Fibroblast of gingiva (primary cell): Measurements from ENCODE around the gene PROSER2.

Experiments
- DNase-seq: peaks from one replicate; pipeline ENCODE4 v3.0.0-alpha.2; 2011; ENCODE audit warnings: low read depth

Gene PROSER2

DNA sequence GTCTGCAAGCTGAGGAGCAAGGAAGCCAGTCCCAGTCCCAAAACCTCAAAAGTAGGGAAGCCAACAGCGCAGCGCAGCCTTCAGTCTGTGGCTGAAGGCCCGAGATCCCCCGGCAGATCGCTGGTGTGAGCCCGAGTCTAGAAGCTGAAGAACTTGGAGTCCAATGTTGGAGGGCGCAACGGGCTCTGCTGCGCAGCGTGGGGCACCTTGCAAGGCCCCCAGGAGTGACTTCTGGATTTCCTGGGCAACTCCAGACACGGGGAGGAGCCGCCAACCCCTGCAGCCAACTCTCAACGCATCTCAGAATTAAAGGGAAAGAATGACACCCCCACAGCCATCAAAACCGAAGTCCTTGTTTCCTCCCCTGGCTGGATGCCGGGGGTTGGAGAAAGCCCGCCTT is 18.8 kb upstream of the PROSER2 start:
- no peak for DNase-seq

DNA sequence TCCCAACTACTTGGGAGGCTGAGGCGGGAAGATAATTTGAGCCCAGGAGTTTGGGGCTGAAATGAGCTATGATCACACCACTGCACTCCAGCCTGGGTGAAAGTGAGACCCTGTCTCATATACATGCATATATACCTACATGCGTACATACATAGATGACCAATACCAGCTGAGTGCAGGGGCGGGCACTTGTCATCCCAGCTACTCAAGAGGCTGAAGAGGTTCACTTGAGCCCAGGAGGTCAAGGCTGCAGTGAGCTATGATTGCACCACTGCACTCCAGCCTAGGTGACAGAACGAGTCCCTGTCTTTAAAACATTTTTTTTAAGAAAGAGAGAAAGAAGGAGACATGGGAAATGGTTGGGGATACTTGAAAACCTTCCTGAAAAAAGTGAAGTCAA is 17.4 kb upstream of the PROSER2 start:
- no peak for DNase-seq

DNA sequence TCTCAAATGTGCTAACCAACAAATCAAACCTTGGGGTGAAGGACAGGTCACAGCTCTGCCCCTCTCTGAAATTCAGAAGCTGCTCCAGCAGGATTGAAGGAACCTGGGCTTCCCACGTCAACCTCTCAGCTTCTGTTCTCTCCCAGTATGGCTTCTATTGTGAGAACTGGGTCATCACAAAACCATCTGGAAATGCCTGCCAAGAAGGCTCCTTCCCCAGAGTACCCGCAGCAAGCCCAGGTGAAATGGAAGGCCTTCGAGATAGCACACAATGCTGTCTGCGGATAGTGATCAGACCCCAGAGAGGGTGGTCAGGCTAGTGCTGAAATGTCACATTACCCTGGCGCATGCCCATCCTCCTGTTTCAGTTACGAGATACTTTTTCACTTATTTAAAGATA is 16.4 kb upstream of the PROSER2 start:
- no peak for DNase-seq

DNA sequence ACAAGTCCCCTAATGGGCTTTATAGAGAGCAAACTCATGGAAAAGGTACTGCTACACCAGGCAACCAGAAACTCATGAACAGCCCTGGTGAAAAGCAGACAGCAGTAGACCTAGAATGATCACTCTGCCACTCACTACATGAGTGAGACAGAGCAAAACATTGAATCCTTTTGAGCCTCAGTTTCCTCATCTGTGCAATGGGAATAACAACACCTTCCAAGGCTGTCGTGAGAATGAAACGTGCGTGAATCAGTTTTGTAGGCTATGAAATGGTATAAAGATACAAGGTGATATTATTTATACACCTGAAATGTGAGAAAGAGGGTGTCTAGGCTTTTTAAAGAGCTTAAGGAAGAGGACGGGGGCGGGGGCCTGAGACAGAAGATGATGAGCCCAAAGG is 14.3 kb upstream of the PROSER2 start:
- no peak for DNase-seq

DNA sequence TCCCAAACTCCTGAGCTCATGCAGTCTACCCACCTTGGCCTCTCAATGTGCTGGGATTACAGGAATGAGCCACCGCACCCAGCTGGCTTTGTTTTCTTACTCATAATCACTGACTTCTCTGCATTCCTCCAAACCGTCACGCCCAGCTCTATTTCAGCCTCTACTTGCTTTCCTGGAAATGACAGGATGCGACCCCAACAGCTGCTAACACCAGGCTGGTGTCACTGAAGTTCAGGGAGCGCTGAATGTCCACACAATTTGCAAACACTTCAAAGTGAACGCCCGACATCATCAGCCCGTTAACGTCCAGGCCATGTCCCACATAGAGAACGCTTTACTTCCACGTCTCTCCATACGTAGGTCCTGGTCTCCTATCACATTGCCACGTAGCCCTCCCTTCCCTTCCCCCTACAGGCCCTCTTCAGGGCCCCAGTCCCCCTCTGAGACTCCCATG is 12.8 kb upstream of the PROSER2 start:
- no peak for DNase-seq

DNA sequence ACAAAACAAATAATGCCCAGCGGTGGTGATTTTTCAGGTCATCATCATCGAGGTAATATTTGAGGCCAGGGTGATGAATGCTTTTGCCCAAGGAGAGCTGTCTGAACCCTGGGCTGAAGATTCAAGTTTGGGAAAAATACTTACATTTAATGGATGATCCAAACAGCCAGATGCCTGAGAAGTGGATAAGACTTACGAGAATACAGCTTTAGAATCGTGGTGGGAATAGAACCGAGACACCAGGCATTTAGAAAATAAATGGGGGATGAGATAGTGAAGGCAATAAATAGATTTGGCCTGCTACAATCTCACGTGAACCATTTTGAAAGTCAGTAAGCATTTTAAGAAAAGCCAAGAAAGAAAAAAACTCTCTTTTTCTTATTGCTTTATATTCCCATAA is 12.2 kb upstream of the PROSER2 start:
- no peak for DNase-seq

DNA sequence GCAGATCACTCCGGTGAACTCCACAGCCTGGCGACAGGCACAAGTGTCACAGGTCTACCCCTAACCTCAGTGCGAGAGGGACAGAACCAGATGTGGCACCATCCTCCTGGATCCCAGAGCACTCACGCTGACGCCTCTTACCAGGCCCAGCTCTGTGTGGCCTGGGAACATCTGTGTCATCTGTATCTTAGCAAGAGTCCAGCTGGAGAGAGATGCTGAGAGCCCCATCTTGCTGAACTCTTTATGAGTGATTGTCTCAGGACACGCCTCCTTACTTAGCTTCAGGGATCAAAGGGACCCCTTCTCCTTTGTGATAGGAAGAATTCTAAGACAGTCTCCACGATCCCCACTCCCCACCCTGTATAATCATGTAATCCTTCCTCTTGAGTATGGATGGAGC is 10.0 kb upstream of the PROSER2 start:
- DNase-seq = no peak

DNA sequence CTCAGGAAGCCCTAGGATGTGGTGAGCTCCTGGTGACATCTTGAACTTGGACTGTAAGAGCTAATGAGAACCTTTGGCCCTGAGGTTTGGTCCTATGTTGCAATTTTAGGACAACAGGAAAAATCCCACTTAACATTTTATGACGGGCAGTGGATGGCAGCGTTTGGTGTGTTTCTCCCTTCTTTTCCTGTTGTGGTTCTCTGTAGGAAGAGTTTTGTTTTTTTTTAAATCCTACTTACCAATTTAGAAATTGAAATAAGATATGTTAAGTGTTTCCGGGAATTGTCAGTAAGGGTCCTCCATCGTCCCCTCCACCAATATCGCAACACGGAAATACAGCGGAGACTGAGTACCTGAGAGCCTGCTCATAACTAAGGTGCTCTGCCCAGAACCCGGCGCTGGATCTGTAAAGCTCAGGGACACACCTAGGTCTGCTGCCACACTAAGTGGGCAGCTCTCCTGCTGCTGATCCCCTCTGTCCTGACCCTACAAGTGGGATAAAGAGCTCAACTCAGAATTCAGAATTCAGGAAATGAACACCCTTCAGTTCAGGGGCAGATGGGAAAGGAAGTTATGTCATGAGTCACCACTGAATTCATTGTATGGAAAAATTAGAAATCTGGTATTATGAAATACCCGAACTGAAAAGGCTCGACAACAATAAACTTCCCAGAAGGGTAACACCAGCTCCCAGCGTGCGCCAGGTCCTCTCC is 9.1 kb upstream of the PROSER2 start:
- DNase-seq = no peak

DNA sequence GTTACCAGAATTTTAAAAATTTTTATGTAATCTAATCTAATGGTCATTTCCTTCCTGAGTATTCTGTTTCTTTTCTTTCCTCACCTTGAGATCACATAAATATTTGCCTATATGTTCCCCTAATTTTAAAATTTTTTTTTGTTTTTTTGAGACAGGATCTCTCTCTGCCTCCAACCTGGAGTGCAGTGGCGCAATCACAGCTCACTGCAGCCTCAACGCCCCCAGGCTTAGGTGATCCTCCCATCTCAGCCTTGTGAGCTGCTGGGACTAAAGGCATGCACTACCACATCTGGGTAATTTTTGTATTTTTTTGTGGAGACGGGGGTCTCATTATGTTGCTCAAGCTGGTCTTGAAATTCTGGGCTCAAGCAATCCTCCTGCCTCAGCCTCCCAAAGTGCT is 4.1 kb upstream of the PROSER2 start:
- DNase-seq = no peak

DNA sequence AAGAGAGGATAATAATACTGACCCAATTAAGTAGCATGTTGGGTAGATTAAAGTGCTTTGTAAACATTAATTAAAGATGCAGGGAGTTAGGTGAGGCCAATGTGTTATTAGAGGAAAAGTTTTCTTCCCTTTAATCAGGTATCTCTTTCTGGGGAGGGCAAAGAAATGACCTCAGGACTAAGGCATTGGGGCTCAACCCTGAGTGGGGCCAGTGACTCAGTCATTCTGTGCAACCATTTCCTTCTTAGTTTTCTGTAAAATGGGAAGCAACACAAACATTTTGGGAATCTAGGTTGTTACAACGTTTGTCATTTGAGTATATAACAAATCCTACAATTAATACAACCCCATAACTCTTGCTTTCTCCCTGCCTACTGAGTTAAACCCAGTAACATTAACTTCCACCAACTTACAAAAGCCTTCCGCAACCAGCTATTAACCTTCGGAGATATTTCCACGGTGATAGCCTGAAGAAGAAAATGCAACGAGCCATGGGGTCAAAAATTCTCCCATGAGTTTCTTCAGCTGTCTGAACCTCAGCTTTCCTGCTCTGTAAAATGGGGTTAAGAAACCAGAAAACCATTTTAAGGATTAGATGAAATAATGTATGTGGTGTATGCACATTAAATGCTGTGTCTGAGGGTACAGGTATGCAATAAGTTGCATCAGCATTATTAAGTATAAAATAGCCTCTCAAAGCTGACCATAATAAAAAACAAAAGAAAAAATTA is 965 bp upstream of the PROSER2 start:
- no peak for DNase-seq

DNA sequence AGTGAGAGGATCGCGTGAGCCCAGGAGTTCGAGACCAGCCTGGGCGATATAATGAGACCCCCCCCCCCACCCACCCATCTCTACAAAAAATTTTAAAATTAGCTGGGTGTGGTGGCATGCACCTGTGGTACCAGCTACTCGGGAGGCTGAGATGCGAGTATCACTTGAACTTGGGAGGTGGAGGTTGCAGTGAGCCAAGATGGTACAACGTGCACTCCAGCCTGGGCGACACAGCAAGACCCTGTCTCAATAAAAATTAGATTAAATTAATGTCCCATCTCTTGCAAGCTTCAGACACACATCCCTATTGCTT is 391 bp upstream of the PROSER2 start:
- DNase-seq = no peak

DNA sequence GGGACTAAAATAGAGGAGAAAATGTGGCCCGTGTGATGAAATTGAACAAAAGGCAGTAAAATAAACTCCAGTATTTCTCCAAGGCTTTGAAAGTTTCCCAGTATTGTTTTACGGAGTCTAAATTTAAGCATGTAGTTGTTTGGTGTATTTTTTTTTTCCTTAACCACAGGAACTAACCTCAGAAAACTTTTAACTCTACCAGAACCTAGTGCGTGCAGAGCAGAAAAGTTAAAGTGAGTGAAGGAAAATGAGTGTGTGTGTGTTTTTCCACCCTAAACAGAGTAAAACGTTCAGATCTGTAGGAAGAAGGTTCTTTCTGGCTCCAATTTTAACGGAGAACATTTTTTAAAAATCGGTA is 812 bp downstream of the PROSER2 start:
- DNase-seq = peak; percentile 9

DNA sequence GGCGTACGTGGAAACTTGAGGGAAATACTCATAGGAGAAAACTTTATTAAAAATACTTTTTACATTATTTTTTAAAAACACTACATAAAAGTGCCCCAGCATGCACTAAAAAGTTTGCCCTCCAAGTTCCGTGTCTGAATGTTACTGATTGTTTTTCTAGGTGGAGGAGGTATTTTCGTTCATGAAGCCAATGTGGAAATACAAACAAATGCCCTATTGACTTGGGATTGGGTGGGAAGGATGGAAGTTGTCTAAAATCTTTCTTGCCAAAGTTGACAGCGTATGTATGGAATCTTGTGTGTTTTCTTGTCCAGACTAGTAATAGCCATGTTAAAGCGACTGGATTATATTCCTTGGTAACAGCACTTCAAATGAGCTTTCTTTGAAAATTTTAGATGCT is 1.2 kb downstream of the PROSER2 start:
- DNase-seq = no peak

DNA sequence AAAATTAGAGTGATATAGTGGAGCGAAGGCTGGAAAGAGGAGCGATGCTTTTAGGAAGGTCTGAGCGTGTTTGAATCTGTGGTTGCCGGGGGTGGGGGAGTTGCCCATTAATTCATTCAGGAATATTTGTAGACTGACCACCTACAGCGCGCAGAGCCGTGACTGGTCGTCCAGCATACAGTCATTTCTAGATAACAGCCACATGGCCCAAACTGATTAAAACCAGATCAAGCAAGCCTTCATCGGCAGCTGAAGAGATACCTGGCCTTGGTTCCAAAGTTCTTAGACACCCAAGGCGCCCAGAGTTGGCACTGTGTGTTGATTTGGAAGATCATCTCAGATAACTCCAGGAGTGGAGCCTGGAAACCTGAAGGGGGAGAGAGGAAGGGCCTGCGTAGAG is 1.7 kb downstream of the PROSER2 start:
- DNase-seq = no peak

DNA sequence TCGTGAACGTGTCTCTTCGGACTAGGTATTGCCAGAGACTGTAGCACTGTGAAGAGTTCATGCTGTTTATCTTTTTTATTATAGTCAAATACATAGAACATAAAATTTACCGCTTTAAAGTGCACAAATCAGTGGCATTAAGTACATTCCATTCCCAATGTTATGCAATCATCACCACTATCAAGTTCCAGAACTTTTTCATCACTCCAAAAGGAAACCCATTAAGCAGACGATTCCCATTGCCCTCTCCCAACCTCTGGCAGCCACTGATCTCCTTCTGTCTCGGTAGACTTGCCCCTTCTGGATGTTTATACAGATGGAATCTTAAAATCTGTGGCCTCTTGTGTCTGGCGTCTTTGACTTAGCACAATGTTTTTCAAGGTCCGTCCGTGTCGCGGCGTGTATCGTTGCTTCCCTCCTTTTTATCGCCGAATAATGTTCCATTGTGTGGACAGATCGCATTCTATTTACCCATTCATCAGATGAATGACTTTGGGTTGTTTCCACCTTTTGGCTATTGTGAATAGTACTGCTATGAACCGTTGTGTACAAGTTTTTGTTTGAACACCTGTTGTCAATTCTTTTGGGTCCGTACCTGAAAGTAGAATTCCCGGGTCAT is 2.7 kb downstream of the PROSER2 start:
- DNase-seq = peak; percentile 11

DNA sequence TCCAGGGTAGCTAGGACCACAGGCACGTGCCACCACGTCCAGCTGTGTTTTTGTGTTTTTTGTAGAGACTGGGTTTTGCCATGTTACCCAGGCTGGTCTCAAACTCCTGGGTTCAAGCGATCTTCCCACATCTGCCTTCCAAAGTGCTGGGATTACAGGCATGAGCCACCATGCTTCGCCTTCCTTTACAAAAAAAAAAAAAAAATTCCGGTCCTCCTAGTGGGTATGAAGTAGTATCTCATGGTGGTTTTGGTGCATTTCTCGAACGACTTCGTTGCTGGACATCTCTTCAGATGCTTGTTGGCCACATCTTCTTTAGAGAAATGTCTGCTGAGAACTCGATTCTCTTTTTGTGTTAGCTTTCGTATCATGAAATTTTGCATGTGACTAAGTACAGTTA is 3.9 kb downstream of the PROSER2 start:
- DNase-seq = no peak

DNA sequence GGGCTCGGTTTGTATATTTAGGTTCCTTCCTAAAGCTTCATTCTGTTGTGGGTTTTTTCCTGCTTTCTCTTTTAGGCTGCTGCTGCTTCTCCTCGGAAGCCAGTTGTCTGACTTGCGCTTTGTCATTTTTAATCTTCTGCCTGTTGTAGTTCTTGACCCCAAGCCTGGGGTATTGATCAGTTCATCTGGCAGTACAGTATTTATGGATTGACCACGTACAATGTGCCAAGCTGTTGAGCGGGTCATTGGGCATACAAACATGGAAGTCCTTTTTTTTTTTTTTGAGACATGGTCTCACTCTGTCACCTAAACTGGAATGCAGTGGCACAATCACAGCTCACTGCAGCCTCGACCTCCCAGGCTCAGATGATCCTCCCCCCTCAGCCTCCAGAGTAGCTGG is 4.3 kb downstream of the PROSER2 start:
- DNase-seq = no peak

DNA sequence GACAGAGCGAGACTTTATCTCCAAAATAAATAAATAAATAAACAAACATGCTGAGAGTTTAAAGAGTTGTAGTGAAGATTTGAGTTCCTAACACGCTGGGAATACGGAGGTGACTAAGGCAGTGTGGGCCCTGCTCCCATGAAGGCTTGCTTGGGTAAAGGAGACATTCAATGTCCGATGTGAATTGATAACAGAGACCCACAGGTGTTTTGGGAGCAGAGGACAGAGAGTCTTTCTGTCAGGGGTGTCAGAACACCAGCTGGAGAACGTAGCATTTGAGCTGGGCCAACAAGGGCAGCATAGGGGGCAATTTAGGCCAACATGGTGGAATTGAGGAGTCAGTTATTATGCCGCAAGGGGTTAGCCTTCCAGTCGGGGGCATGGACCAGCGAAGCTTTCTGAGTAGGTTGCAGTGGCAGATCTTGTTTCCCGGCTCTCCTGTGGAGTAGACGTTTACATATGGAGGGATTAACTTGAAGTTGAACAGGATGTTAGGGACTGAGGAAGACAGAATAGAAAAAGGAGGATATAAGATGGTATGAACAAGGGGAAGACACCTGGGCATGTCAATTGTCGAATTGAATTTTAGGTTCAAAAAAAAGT is 5.6 kb downstream of the PROSER2 start:
- no peak for DNase-seq

DNA sequence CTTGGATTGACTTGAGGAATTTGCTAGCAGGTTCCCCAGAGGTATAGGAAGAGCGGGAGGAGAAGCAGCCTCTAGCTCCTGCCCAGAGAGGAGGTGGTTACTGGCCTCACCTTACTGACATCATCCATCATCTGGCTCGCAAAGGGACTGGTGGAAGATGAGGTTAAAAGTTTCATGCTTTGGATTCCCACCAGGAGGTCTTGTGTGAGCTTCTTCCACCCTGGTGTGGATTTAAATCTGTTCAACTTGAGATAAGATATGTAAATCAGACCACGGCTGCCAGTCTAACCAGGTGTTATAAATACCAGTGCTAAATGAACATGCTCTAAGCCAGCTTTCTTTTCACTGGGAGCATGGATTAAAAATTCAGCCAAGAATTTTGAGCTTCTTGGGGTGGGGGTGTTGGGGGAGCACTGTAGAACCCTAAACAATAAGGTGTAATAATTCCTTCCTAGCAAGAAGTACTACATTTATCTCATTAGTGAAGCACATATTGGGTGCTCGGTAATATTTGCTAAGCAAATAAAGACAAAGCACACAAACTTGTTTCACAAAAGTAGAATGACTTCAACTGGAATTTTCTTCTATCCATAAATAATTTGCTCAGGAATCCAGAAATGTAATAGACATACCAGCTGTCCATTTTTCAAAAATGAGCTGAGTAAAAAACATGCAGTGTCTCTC is 7.8 kb downstream of the PROSER2 start:
- no peak for DNase-seq

DNA sequence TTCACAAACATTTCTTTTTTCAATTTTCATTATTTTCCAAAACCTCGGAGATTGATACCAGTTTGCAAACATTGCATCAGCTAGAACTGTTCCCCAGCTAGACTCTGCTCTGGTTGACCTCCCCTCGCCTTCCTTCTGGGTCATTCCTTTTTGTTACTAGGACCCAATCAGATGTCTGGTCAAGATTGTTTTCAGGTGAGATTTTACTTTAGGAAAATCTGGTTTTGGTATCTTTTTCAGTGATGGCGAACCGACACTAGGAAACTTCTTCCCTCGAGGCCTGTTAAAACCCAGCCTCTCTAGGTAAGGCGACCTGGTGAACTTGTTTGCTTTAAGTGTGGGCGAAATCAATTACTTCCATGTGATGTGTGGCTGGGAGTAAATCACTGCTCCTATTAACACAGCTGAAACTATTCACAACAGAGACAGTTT is 8.4 kb downstream of the PROSER2 start:
- no peak for DNase-seq

DNA sequence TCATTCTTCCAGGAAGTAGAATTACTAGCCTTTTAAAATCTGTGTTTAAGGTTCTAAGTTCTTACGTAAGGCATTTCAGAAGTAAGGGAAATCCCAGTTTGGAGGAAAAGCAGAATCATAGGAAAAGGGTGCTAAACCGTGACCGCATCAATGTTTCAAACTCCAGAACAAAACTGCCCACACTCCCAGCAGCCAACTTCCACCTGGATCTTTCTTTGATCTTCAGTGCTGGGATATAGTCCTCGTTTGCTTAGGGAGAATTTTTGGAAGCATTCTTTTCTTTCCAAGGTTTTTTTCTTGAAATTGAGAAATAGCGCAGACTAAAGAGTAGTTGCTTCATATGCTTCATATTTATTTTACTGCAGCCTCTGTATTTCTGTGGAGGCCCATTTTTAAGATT is 8.9 kb downstream of the PROSER2 start:
- DNase-seq = peak; percentile 14

DNA sequence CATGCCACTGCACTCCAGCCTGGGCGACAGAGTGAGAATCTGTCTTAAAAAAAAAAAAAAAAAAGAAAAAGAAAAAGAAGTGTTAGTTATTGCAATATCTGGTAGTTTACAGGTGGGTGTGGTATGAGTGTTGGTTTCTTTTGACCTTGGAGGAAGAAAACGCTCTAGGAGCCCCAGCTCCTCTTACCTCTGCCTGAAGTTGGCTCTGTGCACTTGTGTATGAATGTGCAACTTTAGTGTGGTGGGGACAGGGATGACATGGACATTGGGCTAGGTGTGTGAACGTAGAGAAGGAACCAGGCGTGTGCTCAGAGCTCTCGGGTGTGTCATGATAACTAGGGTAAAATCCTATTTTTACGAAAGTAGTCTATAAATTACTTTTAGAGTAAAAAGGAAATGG is 11.9 kb downstream of the PROSER2 start:
- no peak for DNase-seq

DNA sequence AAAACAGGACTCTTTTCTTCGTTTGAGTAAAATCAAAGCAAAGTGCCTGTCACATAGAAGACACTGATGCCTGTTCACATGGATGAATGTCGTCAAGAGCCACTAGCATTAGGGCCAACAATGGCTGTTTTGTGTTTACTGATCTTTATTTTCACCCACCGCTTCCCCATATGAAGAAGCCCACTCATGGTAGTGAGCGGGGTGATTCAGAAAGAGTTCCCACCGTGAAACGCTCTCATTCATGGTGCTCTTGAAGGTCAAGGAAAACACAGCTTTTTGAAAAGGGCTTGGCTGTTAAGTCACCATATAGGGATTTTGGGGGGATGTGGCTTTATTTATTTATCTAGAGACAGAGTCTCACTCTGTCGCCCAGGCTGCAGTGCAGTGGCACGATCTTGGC is 12.5 kb downstream of the PROSER2 start:
- DNase-seq = no peak
